Esophagus squamous epithelium (tissue), 4 donors: ENCODE data around the gene SGCD.

Experiments used
- POLR2A ChIP-seq, 4 donors: fragments of 450-650 bp; IDR thresholded peaks; one replicate each; pipeline ENCODE4 v1.6.1; 2017; ENCODE audit warnings: antibody characterized with exemption in 4 of 4, mild to moderate bottlenecking in 4 of 4, moderate library complexity in 3 of 4
- TF ChIP-seq, protein P1 (sequence below), 6 experiments: fragments of 450-650 bp in 4 of 6; fragments of 200-600 bp in 2 of 6; sonication (generic) in 2 of 6; IDR thresholded peaks; one replicate each; pipeline ENCODE4 v1.5.1; 2016 to 2019; ENCODE audit warnings: antibody characterized with exemption in 6 of 6, mild to moderate bottlenecking in 4 of 6, moderate library complexity in 4 of 6

DNA sequence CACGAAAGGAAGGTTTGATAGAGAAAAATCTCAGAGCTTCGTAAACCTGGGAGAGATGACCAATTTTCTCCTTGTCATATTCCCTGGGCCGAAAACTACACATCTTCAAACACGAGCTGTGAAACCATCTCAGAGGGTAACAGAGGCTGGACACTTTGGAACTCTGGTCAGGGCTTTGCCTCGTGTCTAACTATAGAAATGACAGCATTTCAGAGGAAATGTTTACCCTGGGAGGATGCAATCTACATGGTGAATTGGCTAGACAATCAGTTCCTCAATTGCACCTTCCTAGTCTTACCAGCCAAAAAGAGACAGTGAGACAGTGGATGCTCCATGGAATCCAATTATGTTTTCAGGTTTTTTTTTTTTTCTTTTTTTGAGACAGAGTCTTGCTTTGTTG is 414.6 kb downstream of the SGCD start:
- TF ChIP-seq, protein P1, sequence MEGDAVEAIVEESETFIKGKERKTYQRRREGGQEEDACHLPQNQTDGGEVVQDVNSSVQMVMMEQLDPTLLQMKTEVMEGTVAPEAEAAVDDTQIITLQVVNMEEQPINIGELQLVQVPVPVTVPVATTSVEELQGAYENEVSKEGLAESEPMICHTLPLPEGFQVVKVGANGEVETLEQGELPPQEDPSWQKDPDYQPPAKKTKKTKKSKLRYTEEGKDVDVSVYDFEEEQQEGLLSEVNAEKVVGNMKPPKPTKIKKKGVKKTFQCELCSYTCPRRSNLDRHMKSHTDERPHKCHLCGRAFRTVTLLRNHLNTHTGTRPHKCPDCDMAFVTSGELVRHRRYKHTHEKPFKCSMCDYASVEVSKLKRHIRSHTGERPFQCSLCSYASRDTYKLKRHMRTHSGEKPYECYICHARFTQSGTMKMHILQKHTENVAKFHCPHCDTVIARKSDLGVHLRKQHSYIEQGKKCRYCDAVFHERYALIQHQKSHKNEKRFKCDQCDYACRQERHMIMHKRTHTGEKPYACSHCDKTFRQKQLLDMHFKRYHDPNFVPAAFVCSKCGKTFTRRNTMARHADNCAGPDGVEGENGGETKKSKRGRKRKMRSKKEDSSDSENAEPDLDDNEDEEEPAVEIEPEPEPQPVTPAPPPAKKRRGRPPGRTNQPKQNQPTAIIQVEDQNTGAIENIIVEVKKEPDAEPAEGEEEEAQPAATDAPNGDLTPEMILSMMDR (IDR thresholded peaks at IDR 0.05) = no peak
- no peak for TF ChIP-seq POLR2A (IDR thresholded peaks at IDR 0.05)
